SU-DHL-6 (cell line): ENCODE data around the gene TEX9.
"Not testable (repeated sequence)": the region's sequence is repeated elsewhere in the genome, so short reads cannot be mapped to it uniquely, and the experiment has no call there.

Source experiments
- H2AFZ ChIP-seq: fragments of 200-600 bp; sonication (generic); 2 replicates; pipeline ENCODE4 v1.6.1; 2014; ENCODE audit warnings: low read depth, mild to moderate bottlenecking, moderate library complexity, mixed read lengths, antibody characterized with exemption, low read length; ENCODE audit not compliant: severe bottlenecking
- H3F3A ChIP-seq: fragments of 200-600 bp; shearing (Covaris generic); 2 replicates; pipeline ENCODE4 v1.6.0; 2016; ENCODE audit warnings: antibody characterized with exemption, mild to moderate bottlenecking; ENCODE audit not compliant: insufficient read depth
- H3K27ac ChIP-seq: fragments of 200-600 bp; sonication (generic); 2 replicates; pipeline ENCODE4 v1.5.1; 2016; ENCODE audit warnings: low read depth, mild to moderate bottlenecking, low read length, moderate library complexity, mixed read lengths
- H3K27me3 ChIP-seq: fragments of 200-600 bp; sonication (generic), shearing (Covaris generic); 2 replicates; pipeline ENCODE4 v1.6.0; 2014; ENCODE audit warnings: mild to moderate bottlenecking, low read length
- H3K36me3 ChIP-seq: fragments of 200-600 bp; sonication (generic); 2 replicates; pipeline ENCODE4 v1.6.1; 2014; ENCODE audit warnings: mild to moderate bottlenecking, low read length, mixed read lengths
- H3K4me2 ChIP-seq: fragments of 300-600, 200-600 bp; shearing (Covaris generic), sonication (generic); 2 replicates; pipeline ENCODE4 v1.6.0; 2014; ENCODE audit warnings: low read length, low read depth, mild to moderate bottlenecking; ENCODE audit not compliant: poor library complexity, severe bottlenecking
- H3K4me3 ChIP-seq: fragments of 200-600 bp; sonication (generic); 2 replicates; pipeline ENCODE4 v1.5.1; 2014; ENCODE audit warnings: antibody characterized with exemption, low read length, mild to moderate bottlenecking, mixed read lengths; ENCODE audit not compliant: insufficient read depth, poor library complexity, severe bottlenecking
- H3K79me2 ChIP-seq: fragments of 200-600 bp; sonication (generic); 2 replicates; pipeline ENCODE4 v1.6.1; 2014; ENCODE audit warnings: mild to moderate bottlenecking, low read length, moderate library complexity; ENCODE audit not compliant: insufficient read depth
- H3K9ac ChIP-seq: fragments of 200-600 bp; sonication (generic); 2 replicates; pipeline ENCODE4 v1.7.0; 2014; ENCODE audit warnings: mild to moderate bottlenecking, low read length
- H3K9me2 ChIP-seq: fragments of 200-600 bp; sonication (generic); replicated peaks from 2 replicates; pipeline ENCODE4 v1.6.1; 2014; ENCODE audit warnings: low read length; ENCODE audit not compliant: insufficient read depth
- H3K9me3 ChIP-seq: fragments of 200-600 bp; sonication (generic); 2 replicates; pipeline ENCODE4 v1.6.1; 2014; ENCODE audit warnings: low read length, mixed read lengths; ENCODE audit not compliant: insufficient read depth
- H4K20me1 ChIP-seq: fragments of 200-600 bp; sonication (generic); 2 replicates; pipeline ENCODE4 v1.6.1; 2014; ENCODE audit warnings: low read depth, mild to moderate bottlenecking, antibody characterized with exemption, low read length, moderate library complexity, mixed read lengths
- EZH2phosphoT487 ChIP-seq: fragments of 200-600 bp; sonication (generic), shearing (Covaris generic); conservative IDR thresholded peaks from 2 replicates; pipeline ENCODE4 v1.6.1; 2018; ENCODE audit warnings: mild to moderate bottlenecking, antibody characterized with exemption, low read length, moderate library complexity, mixed read lengths
- TF ChIP-seq, protein P1 (sequence below): fragments of 200-600 bp; sonication (generic); IDR thresholded peaks from one replicate; pipeline ENCODE4 v1.5.1; 2017; ENCODE audit warnings: antibody characterized with exemption, mild to moderate bottlenecking, low read length, moderate library complexity; ENCODE audit not compliant: insufficient read depth, poor library complexity, severe bottlenecking

TEX9 gene

DNA sequence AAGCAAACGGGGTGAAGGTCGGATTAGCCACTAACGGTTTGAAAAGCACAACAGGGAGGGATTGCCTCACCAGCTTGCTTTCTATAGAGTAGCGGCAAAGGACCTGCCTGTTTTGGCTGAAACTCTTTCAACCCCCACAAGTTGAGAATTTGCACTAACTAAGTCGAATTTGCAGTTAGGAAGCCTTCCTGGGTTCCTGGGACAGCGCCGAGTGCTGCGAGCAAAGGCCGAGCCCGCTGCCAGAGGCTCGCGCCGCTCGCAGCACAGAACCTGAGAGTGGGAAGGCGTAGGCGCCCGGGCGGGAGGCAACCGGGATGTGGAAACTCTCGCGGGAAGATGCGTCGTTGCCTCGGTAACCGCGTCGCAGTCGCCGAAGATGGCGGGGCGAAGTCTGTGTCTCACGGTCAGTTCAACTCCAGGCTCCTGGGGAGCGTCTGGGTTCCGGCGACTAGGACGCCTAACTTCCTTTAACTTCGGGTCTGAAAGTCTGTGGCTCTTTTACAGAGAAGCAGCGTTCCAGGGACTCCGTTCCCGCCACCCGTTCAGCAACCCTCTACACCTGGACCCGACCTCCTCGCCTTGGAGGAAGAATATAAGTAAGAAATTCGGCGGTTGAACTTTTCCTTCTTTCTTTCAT, at the start of gene TEX9:
TSS of gene TEX9 (plus strand) at position 352 of the 637 bp plus-strand sequence. CDS start at position 377, 25 bp downstream.
- peak within 1 kb of the TSS; percentile 89 for H2AFZ ChIP-seq
- H3F3A ChIP-seq = peaks cover 10% of the 10 kb centered on the region
- peak within 1 kb of the TSS; percentile 64 for H3K4me2 ChIP-seq
- H3K9me2 ChIP-seq = no peaks in the 10 kb centered on the region
- H3K4me3 ChIP-seq = peak within 1 kb of the TSS; percentile 61
- H3K27ac ChIP-seq = no peak within 1 kb of the TSS
- no peaks in the 10 kb centered on the region for H3K36me3 ChIP-seq
- H4K20me1 ChIP-seq = no peaks in the 10 kb centered on the region
- H3K9ac ChIP-seq = peak within 1 kb of the TSS; percentile 66
- TF ChIP-seq EZH2phosphoT487 = no peak
- TF ChIP-seq, protein P1, sequence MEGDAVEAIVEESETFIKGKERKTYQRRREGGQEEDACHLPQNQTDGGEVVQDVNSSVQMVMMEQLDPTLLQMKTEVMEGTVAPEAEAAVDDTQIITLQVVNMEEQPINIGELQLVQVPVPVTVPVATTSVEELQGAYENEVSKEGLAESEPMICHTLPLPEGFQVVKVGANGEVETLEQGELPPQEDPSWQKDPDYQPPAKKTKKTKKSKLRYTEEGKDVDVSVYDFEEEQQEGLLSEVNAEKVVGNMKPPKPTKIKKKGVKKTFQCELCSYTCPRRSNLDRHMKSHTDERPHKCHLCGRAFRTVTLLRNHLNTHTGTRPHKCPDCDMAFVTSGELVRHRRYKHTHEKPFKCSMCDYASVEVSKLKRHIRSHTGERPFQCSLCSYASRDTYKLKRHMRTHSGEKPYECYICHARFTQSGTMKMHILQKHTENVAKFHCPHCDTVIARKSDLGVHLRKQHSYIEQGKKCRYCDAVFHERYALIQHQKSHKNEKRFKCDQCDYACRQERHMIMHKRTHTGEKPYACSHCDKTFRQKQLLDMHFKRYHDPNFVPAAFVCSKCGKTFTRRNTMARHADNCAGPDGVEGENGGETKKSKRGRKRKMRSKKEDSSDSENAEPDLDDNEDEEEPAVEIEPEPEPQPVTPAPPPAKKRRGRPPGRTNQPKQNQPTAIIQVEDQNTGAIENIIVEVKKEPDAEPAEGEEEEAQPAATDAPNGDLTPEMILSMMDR = no peak
- H3K9me3 ChIP-seq = no peaks in the 10 kb centered on the region
- H3K27me3 ChIP-seq = no peaks in the 10 kb centered on the region
- no peaks in the 10 kb centered on the region for H3K79me2 ChIP-seq

DNA sequence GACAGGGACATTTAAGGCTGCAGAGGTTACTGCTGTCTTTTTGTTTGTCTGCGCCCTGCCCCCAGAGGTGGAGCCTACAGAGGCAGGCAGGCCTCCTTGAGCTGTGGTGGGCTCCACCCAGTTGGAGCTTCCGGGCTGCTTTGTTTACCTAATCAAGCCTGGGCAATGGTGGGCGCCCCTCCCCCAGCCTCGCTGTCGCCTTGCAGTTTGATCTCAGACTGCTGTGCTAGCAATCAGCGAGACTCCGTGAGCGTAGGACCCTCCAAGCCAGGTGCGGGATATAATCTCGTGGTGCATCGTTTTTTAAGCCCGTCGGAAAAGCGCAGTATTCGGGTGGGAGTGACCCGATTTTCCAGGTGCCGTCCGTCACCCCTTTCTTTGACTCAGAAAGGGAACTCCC, 48.7 kb upstream of the TEX9 start:
- H3K4me3 ChIP-seq, H3K27ac ChIP-seq: not testable (repeated sequence)

DNA sequence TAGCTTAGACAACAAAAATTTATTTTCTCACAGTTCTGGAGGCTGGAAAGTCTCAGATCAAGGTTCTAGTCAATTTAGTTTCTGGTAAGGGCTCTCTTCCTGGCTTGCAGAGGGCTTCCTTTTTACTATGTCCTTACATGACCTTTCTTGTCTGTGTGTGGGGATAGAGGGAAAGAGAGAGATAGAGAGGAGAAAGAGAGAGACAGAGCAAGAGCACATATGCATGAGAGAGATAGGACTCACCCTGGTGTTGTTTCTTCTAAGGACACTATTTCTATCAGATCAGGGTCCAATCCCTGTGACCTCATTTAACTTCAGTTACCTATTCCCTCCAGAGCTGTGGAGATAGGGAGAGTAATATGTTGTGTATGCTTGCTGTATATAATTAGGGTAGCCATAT, 44.9 kb upstream of the TEX9 start:
- Histone ChIP-seq H3K9ac (no peak overlapping the region), H3K9me2 (no peaks in the 10 kb centered on the region), H3K4me3 (no peak overlapping the region), H3K36me3 (no peaks in the 10 kb centered on the region; the same call in 1 of the 2 replicates), H3K27ac (no peak overlapping the region), H2AFZ (no peak overlapping the region), H3K79me2 (no peaks in the 10 kb centered on the region), H3F3A (no peaks in the 10 kb centered on the region), H3K27me3 (no peaks in the 10 kb centered on the region), H4K20me1 (no peaks in the 10 kb centered on the region), H3K4me2 (no peak overlapping the region), H3K9me3 (no peaks in the 10 kb centered on the region)
- TF ChIP-seq, protein P1 = no peak
- no peak for TF ChIP-seq EZH2phosphoT487

More for the DNA sequence above, 48.7 kb upstream of the TEX9 start:
- not testable (repeated sequence) for H4K20me1 ChIP-seq, H3F3A ChIP-seq, H3K4me2 ChIP-seq, H3K9me3 ChIP-seq, H3K79me2 ChIP-seq, H3K9me2 ChIP-seq, H3K27me3 ChIP-seq, H2AFZ ChIP-seq, H3K9ac ChIP-seq, H3K36me3 ChIP-seq

DNA sequence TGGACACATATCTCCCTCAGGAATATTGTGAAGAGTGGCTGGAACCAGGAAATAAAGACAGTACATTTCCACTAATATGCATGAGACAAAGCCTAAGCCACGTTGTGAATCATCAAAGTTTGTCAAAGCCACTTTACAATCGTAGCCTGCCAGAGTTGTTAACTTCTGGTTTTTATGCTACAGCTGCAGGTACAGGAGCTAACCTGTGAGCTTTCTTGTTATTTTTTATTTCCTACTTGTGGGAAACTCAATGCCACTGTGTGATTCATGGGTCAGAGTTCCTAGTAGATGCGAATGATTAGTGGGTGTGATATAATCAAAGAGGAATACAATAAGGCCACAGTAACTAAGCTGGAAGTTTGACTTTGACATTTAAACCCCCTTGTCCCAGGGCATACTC, 44.4 kb upstream of the TEX9 start:
- Histone ChIP-seq H3K9me3 (no peaks in the 10 kb centered on the region), H3K27ac (no peak overlapping the region), H3K79me2 (no peaks in the 10 kb centered on the region), H3K9me2 (no peaks in the 10 kb centered on the region), H3F3A (no peaks in the 10 kb centered on the region), H3K4me3 (no peak overlapping the region), H3K27me3 (no peaks in the 10 kb centered on the region), H2AFZ (no peak overlapping the region), H3K9ac (no peak overlapping the region), H4K20me1 (no peaks in the 10 kb centered on the region), H3K4me2 (no peak overlapping the region), H3K36me3 (no peaks in the 10 kb centered on the region; the same call in 1 of the 2 replicates)
- no peak for TF ChIP-seq EZH2phosphoT487
- TF ChIP-seq, protein P1 = no peak
